Measurements from ENCODE around the gene C12orf54.

DNA sequence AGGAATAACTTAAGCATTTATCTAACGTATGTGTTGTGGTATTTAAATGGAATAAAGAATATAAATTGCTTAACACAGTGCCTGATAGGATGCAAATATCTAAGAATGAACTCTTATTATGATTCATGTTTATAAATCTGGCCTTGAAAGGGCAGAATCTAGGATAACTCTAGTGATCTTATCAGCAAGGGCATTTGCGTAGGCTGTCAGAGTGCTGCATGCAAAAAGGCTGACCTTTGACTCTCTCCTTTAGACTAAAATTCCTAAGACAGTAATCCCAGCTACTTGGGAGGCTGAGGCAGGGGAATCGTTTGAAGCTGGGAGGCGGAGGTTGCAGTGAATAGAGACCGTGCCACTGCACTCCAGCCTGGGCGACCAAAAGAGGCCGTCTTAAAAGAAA is 41.2 kb upstream of the C12orf54 start:
- TF ChIP-seq CTCF (conservative IDR thresholded peaks at IDR 0.05; ENCODE audit: low read length) = no peak
- no peak for TF ChIP-seq EZH2phosphoT487 (IDR thresholded peaks at IDR 0.05; ENCODE audit: borderline replicate concordance)
